ENCODE data around the gene ARGLU1.

DNA sequence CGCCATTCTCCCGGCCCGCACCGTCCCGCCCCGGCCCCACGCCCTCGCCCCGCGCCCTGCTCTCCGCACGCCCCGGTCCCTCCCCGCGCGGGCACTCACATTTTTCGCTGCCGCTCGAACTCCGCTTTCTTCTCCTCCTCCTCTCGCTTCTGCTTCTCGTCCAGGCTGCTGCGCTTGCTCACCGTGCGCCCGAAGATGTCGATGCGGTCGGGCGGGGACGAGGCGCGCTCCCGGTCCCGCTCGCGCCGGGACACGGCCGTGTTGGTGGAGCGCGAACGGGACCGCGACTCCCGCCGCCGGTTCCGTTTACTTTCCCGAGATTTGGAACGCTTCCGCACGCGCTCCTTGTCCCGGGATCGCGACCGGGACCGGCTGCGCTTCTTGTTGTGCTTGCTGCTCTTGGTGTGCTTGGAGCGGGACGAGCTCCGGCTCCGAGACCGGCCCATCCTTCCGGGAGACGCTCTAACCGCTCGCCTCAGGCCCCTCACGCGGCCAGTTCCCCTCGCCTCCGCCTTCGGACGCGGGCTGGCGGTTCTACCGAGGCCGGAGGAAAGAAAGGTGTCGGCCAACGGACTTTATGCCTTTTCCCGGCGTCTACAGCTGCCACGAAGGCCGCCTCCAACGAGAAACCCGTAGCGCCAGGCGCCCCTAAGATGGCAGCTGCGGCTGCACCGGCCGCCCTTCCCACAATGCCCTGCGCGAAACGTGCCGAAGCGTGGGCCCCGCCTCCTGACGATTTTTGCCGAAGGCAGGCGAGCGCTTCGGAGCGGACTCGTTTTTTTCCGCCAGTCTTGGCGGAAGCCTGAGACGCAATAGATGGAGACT, at the start of gene ARGLU1:
- TF ChIP-seq SP1 (IDR thresholded peaks at IDR 0.05) (no peak), BHLHE40 (IDR thresholded peaks at IDR 0.05; ENCODE audit: borderline replicate concordance) (no peak), TARDBP (IDR thresholded peaks at IDR 0.05) (no peak)
